ENCODE data around the gene OR2T33. TPM values are rescaled to one million over a fixed set of nuclear protein-coding genes. Genes with fewer than 3 reads are reported as not detected.

The OR2T33 gene
- total RNA-seq (2021; ENCODE audit: unreplicated experiment) (not detected), Bru-seq, nascent RNA (not detected), BruChase-seq, experiment 1, labeled RNA remaining after a 2-hour chase (not detected), BruChase-seq, experiment 2, labeled RNA remaining after a 6-hour chase (not detected)
- polyA plus RNA-seq (2012; ENCODE audit: insufficient read length), result not detected
- long read RNA-seq, result 0 reads

- H3K9me3 ChIP-seq (ENCODE audit: control insufficient read depth, insufficient read depth, low read depth, low read length), result no peaks in the 10 kb centered on the region
- CTCF ChIA-PET, result no interaction called here
- no peak within 1 kb of the TSS for H3K4me3 ChIP-seq (ENCODE audit: low read depth in 2 of 2, low read length in 2 of 2)
- intact Hi-C loops (cut with micrococcal nuclease; ENCODE audit: unreplicated experiment) (no loop called here), in situ Hi-C loops (cut with HindIII; ENCODE audit: low pct_unique_long_range_greater_than_20kb, low sequenced_read_pairs) (no loop called here)
- no peaks in the 10 kb centered on the region for H3K27me3 ChIP-seq (ENCODE audit: control insufficient read depth, insufficient read depth, low read length)
- H3K27ac ChIP-seq (ENCODE audit: low read length), result no peak within 1 kb of the TSS
- POLR2A ChIA-PET, result no interaction called here
- DNase-seq (ENCODE audit: low read depth, low spot score) (no peak), ATAC-seq (no peak)
- no TSS peak for BruUV-seq (replicated peaks)
- H3K36me3 ChIP-seq (ENCODE audit: control insufficient read depth, insufficient read depth, low read length), result no peaks in the 10 kb centered on the region
- no peaks in the 10 kb centered on the region for H3K4me1 ChIP-seq (ENCODE audit: control insufficient read depth, insufficient read depth, low read length)
- TF ChIP-seq POLR2AphosphoS5 (IDR thresholded peaks at IDR 0.05; ENCODE audit: low read depth, low read length), result no peak
- no peak for TF ChIP-seq TCF7L2 (IDR thresholded peaks at IDR 0.05; ENCODE audit: low read depth, low read length)
- no peak for TF ChIP-seq CTCF (IDR thresholded peaks at IDR 0.05)
- no peak for TF ChIP-seq SIN3A (IDR thresholded peaks at IDR 0.05; ENCODE audit: borderline replicate concordance, insufficient read depth, low read depth, low read length)
- no peak for TF ChIP-seq REST (IDR thresholded peaks at IDR 0.05; ENCODE audit: insufficient read depth in 1 of 2, low read depth in 2 of 2, low read length in 1 of 2)
Measured at GRCh38 chr1:248277876-248278275, at the start of gene OR2T33. Gene OR2T33, minus strand, starts transcription at chr1:248277976. Its CDS starts 4,162 bp downstream, at chr1:248273814.

- H3K4me3 ChIP-seq (ENCODE audit: low read depth in 2 of 2, low read length in 2 of 2), result no peak within 1 kb of the TSS
- POLR2A ChIA-PET, result no interaction called here
- intact Hi-C loops (cut with micrococcal nuclease; ENCODE audit: unreplicated experiment) (no loop called here), in situ Hi-C loops (cut with HindIII; ENCODE audit: low pct_unique_long_range_greater_than_20kb, low sequenced_read_pairs) (no loop called here)
- no TSS peak for BruUV-seq (replicated peaks)
- ATAC-seq (no peak), DNase-seq (ENCODE audit: low read depth, low spot score) (no peak)
- no peak within 1 kb of the TSS for H3K27ac ChIP-seq (ENCODE audit: low read length)
- H3K27me3 ChIP-seq (ENCODE audit: control insufficient read depth, insufficient read depth, low read length), result no peaks in the 10 kb centered on the region
- CTCF ChIA-PET, result no interaction called here
- no peaks in the 10 kb centered on the region for H3K9me3 ChIP-seq (ENCODE audit: control insufficient read depth, insufficient read depth, low read depth, low read length)
- no peaks in the 10 kb centered on the region for H3K36me3 ChIP-seq (ENCODE audit: control insufficient read depth, insufficient read depth, low read length)
- H3K4me1 ChIP-seq (ENCODE audit: control insufficient read depth, insufficient read depth, low read length), result no peaks in the 10 kb centered on the region
- TF ChIP-seq CTCF (IDR thresholded peaks at IDR 0.05), result no peak
- TF ChIP-seq REST (IDR thresholded peaks at IDR 0.05; ENCODE audit: insufficient read depth in 1 of 2, low read depth in 2 of 2, low read length in 1 of 2), result no peak
- TF ChIP-seq TCF7L2 (IDR thresholded peaks at IDR 0.05; ENCODE audit: low read depth, low read length), result no peak
- no peak for TF ChIP-seq POLR2AphosphoS5 (IDR thresholded peaks at IDR 0.05; ENCODE audit: low read depth, low read length)
- no peak for TF ChIP-seq SIN3A (IDR thresholded peaks at IDR 0.05; ENCODE audit: borderline replicate concordance, insufficient read depth, low read depth, low read length)
Measured at GRCh38 chr1:248324468-248324867, 46.7 kb upstream of the OR2T33 start, which contains the start of gene OR2M7. Gene OR2M7, minus strand, starts transcription at chr1:248324568. Its CDS starts 0 bp downstream, at chr1:248324568.
